GM18870 (cell line): ENCODE results near the gene BICDL2.

Experiments
- ATAC-seq: cut with Tn5 transposase; IDR thresholded peaks from one replicate; pipeline ENCODE4 v1.9.1; 2021; ENCODE audit warnings: moderate library complexity; ENCODE audit not compliant: unreplicated experiment

The BICDL2 gene

DNA sequence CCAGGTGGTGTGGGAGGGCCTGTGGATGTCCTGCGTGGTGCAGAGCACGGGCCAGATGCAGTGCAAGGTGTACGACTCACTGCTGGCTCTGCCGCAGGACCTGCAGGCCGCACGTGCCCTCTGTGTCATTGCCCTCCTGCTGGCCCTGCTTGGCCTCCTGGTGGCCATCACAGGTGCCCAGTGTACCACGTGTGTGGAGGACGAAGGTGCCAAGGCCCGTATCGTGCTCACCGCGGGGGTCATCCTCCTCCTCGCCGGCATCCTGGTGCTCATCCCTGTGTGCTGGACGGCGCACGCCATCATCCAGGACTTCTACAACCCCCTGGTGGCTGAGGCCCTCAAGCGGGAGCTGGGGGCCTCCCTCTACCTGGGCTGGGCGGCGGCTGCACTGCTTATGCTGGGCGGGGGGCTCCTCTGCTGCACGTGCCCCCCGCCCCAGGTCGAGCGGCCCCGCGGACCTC lies 23.2 kb downstream of the BICDL2 start:
- ATAC-seq = no peak

DNA sequence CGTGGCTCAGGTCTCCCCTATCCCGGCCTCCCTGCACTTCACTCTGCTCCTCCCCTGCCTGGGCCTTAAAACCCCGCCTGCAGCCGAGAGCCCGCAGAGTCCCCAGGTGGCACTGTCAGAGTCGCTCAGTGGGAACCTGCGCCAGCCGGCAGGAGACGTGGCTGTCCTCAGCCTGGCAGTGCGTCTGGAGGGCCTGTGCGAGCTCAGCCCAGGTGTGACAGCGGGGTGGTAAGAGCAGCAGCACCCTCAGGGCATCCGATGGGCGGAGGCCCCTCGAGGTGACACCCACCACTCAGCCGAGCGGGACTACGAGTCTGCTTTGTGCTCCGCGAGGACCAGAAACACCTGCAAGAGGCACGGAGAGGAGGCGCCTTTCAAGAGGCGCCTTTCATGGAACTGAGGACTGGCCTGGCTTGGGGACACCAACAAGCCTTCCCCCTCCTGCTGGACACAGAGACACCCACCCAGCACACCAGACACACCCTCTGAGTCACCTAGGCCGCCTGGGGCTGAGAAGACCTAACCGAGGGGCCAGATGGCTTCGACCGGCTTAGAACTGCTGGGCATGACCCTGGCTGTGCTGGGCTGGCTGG lies 23.8 kb downstream of the BICDL2 start, which contains the start of gene CLDN9:
Gene CLDN9, plus strand, starts transcription at position 96 of the 593 bp plus-strand sequence. Its CDS starts 440 bp downstream, at position 536.
- ATAC-seq = no peak

- no peak for ATAC-seq
Observed at GRCh38 chr16:3012246-3012645, 24.5 kb downstream of the BICDL2 start.

- no peak for ATAC-seq
Observed at GRCh38 chr16:3010510-3010909, 26.2 kb downstream of the BICDL2 start.

- ATAC-seq = no peak
Observed at GRCh38 chr16:3009568-3010390, 27.0 kb downstream of the BICDL2 start.

DNA sequence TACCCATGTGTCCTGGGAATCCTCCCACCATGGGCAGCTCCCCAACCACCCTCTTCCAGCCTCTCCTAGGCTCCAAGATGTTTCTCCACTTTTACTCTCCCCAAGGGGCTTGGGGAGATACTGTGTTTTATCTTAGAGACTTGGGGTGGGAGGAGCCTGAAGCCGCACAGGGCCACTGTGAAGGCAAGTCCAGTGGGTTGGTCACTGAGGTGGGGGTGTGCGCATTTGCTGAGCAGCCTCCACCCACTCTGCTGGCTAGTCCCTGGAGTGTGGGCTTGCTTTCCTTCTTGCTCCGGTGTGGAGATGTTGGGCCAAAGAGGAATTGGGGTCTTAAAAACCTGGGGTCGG lies 28.1 kb downstream of the BICDL2 start:
- no peak for ATAC-seq

GRCh38 chr16:3007957-3008689 lies 28.6 kb downstream of the BICDL2 start:
- ATAC-seq = no peak

- ATAC-seq = no peak
Observed at GRCh38 chr16:3007059-3007956, 29.4 kb downstream of the BICDL2 start.

GRCh38 chr16:3004781-3005284 lies 31.9 kb downstream of the BICDL2 start:
- no peak for ATAC-seq

GRCh38 chr16:3004319-3004718 lies 32.4 kb downstream of the BICDL2 start:
- no peak for ATAC-seq

- ATAC-seq = peak; percentile 94
Observed at GRCh38 chr16:3003582-3004270, 33.0 kb downstream of the BICDL2 start.

DNA sequence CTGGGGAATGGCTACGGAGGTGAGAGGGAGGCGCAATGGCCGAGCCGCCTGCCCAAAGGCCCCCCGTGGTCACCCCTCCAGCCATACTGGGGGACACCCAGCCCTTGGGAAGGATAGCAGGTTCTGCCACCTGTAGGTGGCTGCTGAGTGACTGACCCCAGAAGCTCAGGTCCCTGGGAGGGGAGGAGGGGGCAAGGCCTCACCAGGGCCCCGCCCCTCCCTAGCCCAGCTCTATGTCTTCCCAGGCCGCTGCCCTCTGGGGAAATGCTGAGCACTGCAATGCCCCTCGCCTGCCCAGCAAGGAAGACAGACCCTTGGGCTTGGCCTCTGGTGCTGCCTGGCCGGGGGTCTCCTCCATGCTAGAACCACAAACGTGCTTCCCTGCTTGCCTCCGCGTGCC lies 35.4 kb downstream of the BICDL2 start:
- no peak for ATAC-seq

DNA sequence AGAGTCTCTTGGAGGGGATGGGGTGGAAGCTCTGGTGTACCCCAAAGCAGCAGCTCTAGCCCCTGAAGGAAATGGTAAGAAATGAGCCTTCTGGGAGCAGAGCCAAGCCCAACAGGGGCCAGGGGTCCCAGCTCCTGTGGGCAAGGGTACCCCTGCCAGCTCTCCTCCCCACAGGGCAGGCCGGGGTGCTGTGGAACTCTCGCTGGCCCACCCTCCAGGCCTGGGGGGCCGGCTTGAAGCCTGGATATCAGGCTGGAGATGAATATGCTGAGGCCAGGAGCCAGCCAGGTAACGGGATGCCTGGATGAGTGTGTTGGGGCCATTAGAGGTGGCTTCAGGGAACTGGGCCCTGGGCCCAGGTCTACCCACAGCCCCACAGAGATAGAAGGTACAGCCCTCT lies 36.2 kb downstream of the BICDL2 start:
- ATAC-seq = no peak

DNA sequence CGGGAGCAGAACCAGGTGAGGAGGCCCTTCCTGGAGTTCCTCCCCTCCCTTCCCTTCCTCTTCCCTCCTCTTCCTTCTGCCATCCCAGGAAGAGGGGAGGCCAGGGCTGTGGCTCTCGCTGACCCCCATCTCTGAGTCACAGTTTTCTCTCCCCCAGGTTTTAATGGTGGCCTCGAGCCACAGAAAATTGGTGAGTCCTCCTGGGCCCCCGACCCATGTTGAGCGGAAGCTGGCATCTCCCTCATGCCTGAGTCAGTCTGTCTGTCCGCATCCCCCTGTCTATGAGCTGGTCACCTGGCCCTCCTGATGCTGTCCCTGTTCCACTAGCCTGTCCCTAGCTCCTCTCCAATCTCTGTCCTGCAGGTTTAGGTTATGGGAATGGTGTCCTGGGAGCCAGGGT lies 36.8 kb downstream of the BICDL2 start:
- no peak for ATAC-seq

DNA sequence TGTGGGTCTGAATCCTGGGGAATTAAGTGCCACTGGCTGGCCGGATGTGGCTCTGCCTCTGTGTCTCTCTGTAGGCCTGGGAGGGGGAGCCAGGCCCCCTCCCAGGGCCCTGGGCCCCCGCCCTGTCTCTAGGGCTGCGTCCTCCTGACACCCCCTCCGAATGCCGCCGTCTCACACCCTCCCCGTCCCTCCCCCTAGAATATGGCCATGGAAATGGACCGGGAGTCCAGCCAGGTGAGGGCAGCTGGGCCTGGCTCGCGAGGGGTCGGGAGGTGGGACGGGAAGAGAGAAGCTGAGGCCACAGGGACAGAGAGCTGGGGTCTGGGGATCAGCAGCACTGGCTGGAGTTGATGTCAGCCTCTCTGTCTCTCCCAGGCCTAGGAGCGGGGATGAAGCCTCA lies 40.4 kb downstream of the BICDL2 start:
- ATAC-seq = no peak

GRCh38 chr16:2992383-2993081 lies 44.2 kb downstream of the BICDL2 start:
- no peak for ATAC-seq

DNA sequence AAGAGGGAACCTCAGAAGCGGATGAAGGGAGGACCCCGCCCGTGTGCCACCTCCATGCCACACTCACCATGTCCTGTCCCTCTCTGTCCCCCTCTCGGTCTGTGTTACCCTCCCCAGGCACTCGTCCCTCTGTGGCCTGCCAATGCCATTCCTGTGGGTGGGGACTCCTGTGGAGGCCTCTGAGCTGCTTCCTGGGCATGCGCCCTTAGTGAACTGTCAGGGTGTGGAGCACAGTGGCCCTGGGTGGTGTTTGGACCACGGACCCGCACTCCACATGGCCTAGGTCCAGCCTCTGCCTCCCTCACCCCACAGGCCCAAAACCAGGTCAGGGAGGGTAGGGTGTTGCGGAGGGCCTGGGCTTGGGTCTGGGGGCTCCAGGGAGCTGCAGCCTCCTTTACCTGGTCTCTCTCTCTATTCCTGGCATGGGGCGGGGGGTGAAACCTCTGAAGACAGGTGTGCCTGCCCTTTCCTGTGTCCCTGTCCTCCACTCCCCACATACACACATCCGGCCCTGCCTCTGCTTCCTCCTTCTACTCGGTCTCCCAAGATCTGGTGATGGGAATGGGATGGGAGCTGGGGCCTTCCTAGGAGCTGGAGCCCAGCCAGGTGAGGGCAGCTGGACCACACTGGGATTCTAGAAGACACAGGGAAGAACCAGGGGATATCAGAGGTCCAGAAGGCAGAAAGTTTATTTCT lies 45.0 kb downstream of the BICDL2 start:
- no peak for ATAC-seq

DNA sequence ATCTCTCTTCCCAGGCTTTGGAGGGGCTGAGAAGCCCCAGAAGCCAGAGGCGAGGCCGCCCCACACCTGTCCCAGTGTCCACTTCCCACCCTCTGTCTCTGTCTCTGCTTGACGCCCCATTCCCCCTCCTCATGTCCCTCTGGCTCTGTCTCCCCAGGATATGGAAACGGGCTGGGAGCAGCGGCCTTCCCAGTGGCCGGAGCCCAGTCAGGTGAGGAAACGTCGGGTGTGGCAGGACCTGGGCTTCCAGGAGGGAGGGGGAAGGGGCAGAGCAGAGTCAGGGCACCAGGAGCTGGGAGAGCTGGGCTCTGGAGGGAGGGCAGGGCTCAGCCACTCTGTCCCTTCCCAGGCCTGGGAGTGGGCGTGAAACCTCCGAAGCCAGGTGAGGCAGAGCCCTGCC lies 45.9 kb downstream of the BICDL2 start:
- no peak for ATAC-seq

DNA sequence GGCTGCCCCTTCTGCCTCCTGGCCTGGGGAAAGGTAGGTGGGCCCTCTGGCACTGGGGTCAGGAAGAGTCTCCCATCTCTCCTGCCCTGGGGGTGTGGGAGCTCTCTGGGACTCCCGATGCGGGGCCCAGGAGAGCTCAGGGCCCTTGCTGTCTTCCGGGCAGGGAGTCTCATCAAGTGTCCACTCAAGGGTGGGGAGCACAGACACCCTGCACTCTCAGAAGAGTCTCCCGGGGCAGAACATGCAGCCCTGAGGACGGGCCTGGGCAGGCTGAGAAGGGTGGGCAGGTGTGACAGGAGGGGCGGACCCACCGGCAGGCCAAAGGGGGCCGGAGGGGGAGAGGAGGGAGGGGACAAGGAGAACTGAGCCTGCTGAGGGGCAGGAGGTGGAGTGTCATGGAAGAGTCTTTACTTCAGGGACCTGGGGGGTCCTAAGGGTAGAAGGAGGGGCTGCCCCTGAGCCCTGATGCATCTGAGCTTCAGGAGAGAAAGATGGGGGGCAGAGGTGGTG lies 48.1 kb downstream of the BICDL2 start:
- no peak for ATAC-seq
